ENCODE measurements around the gene ACACA.

The ACACA gene

DNA sequence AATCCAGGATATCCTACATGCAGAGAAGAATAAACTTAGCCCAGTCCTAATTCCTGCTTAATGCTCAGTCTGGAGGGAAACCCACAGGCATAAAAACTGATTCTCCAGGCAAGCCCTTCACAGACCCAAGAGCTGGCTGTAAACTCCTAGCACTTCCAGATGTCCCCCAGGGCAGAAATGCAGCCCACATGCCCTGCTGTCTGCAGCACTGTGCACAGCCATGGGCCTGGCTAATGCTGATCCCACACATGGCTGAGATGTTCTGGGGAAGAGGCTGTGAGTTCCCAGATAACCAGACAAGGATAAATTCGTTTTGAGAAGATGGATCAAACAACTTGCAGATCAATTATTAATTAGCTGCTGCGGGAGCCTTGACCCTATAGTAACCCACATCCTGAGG is 309.5 kb downstream of the ACACA start:
- in situ Hi-C loops (cut with HindIII; ENCODE audit: low pct_unique_long_range_greater_than_20kb, low sequenced_read_pairs), result no loop called here
- TF ChIP-seq JUND (IDR thresholded peaks at IDR 0.05; ENCODE audit: low read depth), result no peak
- DNase-seq (ENCODE audit: low read depth in 1 of 2, low spot score in 1 of 2), result no peak

DNA sequence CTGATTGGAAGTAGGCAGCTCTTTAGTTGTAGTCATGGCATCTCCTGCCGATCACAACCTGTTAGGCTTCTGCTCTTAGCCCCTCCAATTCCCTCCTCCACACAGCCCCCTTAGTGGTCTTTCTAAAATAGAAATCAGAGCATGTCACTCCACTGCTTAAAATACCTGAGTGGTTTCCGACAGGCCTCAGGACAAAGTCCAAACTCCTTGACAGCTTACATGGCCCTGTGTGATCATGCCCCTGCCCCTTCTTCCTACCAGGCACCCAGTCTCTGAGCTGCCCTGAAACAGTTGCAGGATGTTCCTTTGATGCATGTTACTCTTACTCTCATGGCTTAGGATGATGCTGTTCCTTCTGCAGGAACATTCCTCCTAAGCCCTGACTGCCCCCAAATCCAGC is 310.6 kb downstream of the ACACA start:
- no peak for DNase-seq (ENCODE audit: low read depth in 1 of 2, low spot score in 1 of 2)
- no peak for TF ChIP-seq JUND (IDR thresholded peaks at IDR 0.05; ENCODE audit: low read depth)
- in situ Hi-C loops (cut with HindIII; ENCODE audit: low pct_unique_long_range_greater_than_20kb, low sequenced_read_pairs), result no loop called here

DNA sequence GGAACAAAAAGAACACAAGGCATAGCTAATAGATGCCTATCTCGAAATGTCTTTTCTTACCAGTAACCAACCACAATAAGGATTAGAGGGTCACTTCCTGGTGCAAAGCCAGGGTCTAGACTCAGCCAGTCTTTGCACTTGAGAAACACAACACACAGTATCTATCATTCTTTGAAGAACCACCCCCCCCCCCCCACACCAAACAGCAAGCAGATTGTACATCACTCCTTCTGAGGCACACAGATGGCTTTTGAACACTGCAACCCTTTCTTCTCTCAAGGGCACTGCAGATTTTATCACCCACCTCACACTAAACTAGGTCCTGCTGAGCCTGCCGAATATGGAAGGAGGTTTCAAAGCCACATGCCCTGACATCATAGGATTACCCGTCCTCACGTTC is 312.2 kb downstream of the ACACA start:
- in situ Hi-C loops (cut with HindIII; ENCODE audit: low pct_unique_long_range_greater_than_20kb, low sequenced_read_pairs), result no loop called here
- no peak for TF ChIP-seq JUND (IDR thresholded peaks at IDR 0.05; ENCODE audit: low read depth)
- no peak for DNase-seq (ENCODE audit: low read depth in 1 of 2, low spot score in 1 of 2)

DNA sequence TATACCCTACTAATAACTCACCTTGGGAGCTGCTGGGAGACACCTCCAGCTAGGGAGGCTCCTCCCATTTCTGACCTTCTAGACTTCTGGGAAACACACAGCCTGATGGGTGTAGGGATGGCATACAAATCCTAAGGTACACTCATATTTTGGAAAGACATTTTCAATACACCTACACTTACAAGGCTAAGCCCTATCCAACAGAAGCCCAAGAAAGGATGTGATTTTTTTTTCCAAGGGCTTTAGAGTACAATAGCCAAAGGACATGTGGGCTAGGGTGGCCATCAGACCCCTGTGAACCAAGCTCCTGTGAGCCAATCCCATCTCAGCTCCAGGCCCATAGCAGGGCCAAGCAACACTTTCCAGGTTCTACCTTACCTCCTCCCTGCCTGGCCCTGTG is 313.9 kb downstream of the ACACA start:
- no peak for DNase-seq (ENCODE audit: low read depth in 1 of 2, low spot score in 1 of 2)
- no peak for TF ChIP-seq JUND (IDR thresholded peaks at IDR 0.05; ENCODE audit: low read depth)
- in situ Hi-C loops (cut with HindIII; ENCODE audit: low pct_unique_long_range_greater_than_20kb, low sequenced_read_pairs), result no loop called here

DNA sequence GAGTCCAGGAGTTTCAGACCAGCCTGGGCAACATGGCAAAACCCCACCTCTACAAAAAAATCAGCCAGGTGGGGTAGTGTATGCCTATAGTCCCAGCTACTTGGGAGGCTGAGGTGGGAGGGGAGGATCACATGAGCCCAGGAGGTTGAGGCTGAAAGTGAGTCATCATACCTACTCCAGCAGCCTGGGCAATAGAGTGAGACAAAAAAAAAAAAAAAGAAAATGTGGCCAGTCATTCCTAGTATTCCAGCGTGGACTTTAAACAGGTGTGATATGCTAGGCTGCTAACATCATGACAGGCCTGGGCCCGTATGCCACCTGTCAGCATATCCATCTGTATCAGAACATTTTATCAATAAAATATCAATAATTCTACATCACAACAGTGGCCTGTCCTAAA is 314.6 kb downstream of the ACACA start:
- no peak for TF ChIP-seq JUND (IDR thresholded peaks at IDR 0.05; ENCODE audit: low read depth)
- no peak for DNase-seq (ENCODE audit: low read depth in 1 of 2, low spot score in 1 of 2)
- in situ Hi-C loops (cut with HindIII; ENCODE audit: low pct_unique_long_range_greater_than_20kb, low sequenced_read_pairs), result no loop called here

DNA sequence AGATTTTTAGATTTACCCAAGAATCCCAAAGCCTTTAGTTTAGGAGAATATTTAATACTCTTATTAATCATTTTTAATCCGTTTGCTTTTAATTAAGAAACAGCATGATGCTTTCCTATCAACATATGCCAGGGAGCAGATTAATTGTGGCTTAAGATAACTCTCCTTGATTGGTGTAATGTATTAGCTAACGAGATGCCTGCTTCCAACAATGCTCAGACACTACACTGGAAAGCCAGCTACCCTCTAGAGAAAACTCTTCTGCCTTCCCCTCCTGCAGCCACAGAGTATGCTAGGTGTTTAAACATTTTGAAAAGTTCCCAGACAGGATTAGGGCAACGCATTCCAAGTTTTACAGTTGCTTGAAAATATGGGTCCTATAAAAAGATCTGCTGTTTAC is 315.7 kb downstream of the ACACA start:
- no peak for TF ChIP-seq JUND (IDR thresholded peaks at IDR 0.05; ENCODE audit: low read depth)
- in situ Hi-C loops (cut with HindIII; ENCODE audit: low pct_unique_long_range_greater_than_20kb, low sequenced_read_pairs), result no loop called here

DNA sequence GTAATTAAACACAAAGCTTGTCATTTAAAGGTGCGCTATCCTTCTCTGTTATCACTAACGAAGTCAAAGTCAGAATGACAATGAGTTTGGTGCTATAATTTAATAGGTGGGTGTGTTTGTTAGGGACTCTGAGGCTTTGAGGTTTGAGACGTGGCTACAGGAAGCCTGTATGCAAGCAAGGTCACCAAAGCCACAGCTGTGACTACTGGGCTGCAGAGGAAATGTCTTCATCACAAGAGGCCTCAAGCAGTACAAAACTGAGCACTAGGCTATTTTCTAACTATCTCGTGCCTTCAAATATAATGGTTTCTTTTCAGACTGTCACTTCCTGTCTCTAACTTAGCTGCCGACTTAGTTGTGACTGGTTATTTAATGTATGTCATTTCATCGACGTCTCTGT is 316.7 kb downstream of the ACACA start:
- TF ChIP-seq JUND (IDR thresholded peaks at IDR 0.05; ENCODE audit: low read depth), result no peak
- in situ Hi-C loops (cut with HindIII; ENCODE audit: low pct_unique_long_range_greater_than_20kb, low sequenced_read_pairs), result no loop called here
- no peak for DNase-seq (ENCODE audit: low read depth in 1 of 2, low spot score in 1 of 2)

More for the DNA sequence above, 315.7 kb downstream of the ACACA start:
- DNase-seq (ENCODE audit: low read depth in 1 of 2, low spot score in 1 of 2), result no peak

DNA sequence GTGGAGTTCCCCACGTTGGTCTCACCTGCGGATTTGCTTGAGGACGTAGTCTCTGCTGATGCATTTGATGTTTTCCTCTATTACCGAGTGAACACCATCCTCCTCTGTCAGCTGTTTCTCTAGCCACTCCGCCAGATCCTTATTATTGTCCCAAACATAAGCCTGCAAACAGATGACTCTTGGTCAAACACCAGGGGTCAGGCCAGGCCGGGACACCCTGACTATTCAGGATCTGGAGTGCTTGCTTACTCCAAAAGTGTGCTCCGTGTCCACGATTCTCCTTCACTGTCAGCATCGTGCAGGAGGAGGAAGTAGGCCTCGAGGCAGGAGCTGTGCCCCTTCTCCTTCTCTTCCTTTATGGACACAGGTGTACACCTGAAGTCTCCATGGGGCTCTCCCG is 317.7 kb downstream of the ACACA start:
- in situ Hi-C loops (cut with HindIII; ENCODE audit: low pct_unique_long_range_greater_than_20kb, low sequenced_read_pairs), result no loop called here
- DNase-seq (ENCODE audit: low read depth in 1 of 2, low spot score in 1 of 2), result peak in 1 of 2 experiments; percentile 23

DNA sequence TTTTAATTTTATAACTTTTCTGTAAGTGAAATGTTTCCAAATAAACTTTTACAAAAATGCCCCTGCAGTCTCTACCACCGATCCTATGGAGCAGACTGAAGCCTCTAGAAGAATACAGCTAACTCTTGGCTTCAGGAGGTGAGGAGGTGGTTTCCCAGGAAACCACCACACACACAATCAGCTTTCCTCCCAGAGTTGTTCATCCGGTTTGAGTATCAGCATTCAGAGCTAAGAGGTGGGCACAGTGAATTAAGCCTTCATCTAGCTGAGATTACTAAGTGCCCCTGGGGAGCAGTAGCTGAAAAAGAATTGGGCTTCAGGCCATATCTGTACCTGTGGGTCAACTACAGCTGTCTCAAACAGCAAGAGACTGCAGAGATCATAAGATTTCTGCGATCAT is 318.2 kb downstream of the ACACA start:
- no peak for DNase-seq (ENCODE audit: low read depth in 1 of 2, low spot score in 1 of 2)
- no peak for TF ChIP-seq JUND (IDR thresholded peaks at IDR 0.05; ENCODE audit: low read depth)
- in situ Hi-C loops (cut with HindIII; ENCODE audit: low pct_unique_long_range_greater_than_20kb, low sequenced_read_pairs), result no loop called here

More for the DNA sequence above, 317.7 kb downstream of the ACACA start:
- no peak for TF ChIP-seq JUND (IDR thresholded peaks at IDR 0.05; ENCODE audit: low read depth)

DNA sequence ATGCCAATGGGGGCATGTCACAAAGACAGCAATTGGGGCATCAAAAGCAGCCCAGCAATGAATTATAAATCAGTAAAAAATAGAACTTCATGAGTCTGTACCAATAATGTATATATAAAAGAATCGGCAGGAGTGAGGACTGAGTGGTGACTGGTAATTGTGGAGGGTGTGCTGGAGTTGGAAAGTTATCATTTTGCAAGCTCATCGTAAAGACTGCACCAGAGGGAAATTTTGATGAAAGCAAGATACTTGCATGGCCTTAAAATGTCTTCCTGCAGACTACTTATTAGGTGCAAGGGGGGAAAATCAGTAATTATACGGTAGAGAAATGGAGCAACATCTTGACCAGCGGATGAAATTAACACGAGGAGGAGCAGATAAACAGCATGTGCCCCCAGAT is 319.0 kb downstream of the ACACA start:
- no peak for DNase-seq (ENCODE audit: low read depth in 1 of 2, low spot score in 1 of 2)
- in situ Hi-C loops (cut with HindIII; ENCODE audit: low pct_unique_long_range_greater_than_20kb, low sequenced_read_pairs), result no loop called here
- TF ChIP-seq JUND (IDR thresholded peaks at IDR 0.05; ENCODE audit: low read depth), result no peak

DNA sequence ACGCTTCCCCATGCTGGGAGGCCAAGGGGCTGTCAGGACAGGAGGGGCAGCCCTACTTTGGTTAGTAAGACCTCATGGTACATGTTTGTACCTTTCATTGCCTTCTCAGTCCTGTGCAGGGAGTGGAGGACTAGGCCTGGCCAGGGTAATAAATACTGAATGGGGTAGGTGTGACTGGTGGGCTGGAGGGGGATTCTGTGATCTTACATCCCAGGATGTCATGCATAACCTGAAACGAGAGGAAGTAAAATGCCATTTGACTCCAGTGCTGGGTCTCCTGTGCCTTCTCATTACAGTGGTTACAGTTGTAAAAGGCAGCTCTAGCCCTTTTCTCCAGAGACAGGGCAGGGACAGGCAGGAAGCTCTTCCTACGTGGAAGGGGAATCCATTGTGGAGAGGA is 319.7 kb downstream of the ACACA start:
- no peak for TF ChIP-seq JUND (IDR thresholded peaks at IDR 0.05; ENCODE audit: low read depth)
- in situ Hi-C loops (cut with HindIII; ENCODE audit: low pct_unique_long_range_greater_than_20kb, low sequenced_read_pairs), result no loop called here
- DNase-seq (ENCODE audit: low read depth in 1 of 2, low spot score in 1 of 2), result no peak

DNA sequence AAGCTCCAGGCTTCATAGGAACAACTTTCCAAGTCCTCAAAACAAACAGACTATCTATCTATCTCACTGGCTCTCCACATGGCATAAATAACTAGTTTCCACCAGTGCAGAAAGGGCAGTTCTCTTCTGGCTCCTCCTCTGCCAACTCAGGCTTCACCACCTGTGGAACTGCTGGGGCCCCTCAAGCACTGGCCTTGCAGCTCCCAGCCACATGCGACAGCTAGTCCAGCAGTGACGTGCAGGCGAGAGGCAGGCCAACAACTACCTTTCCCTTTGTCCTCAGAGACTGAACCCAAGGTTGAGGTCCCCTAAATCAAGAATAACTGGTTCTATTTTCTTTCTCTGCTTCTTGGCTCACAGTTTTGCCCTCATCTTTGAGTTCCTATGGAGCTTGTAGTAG is 320.3 kb downstream of the ACACA start:
- in situ Hi-C loops (cut with HindIII; ENCODE audit: low pct_unique_long_range_greater_than_20kb, low sequenced_read_pairs), result no loop called here
- TF ChIP-seq JUND (IDR thresholded peaks at IDR 0.05; ENCODE audit: low read depth), result no peak
- no peak for DNase-seq (ENCODE audit: low read depth in 1 of 2, low spot score in 1 of 2)

DNA sequence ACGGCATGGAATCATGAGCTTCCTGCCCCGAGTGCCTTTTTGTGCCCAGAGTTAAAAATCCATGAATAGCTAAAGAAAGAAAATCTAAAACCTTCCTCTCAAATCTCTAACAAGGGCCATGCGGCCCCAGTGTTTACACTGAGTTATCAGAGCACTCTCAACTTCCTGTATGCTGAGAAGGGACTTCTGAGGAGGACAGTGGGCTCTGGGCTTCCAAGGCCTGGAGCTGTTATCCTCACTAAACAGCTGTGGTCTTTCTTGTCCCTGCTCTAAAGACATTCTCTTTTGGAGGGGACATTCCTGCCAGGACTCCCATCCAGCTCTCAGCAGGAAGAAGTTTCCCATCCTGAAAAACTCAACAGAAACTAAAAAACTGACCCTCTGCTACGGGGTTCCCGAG is 322.3 kb downstream of the ACACA start:
- no peak for TF ChIP-seq JUND (IDR thresholded peaks at IDR 0.05; ENCODE audit: low read depth)
- no peak for DNase-seq (ENCODE audit: low read depth in 1 of 2, low spot score in 1 of 2)
- in situ Hi-C loops (cut with HindIII; ENCODE audit: low pct_unique_long_range_greater_than_20kb, low sequenced_read_pairs), result no loop called here

DNA sequence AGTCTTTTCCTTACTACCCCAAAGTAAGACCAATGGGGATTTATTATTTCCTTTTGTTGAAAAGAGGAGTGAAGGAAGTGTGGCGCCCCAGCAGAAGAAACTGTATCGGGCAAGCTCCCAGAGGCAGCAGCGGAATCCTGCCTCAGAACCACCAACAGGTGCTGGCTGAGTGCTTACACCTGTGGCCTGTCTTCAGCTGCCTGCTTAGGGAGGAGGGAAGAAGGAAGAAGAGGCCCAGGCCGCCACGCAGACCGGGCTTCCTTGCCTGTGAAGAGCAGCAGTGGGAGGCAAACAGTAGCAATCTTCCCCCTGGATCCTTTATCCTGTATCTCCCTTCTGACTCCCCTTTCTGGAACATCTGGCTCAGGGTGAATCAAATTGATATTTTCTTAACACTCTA is 323.2 kb downstream of the ACACA start:
- in situ Hi-C loops (cut with HindIII; ENCODE audit: low pct_unique_long_range_greater_than_20kb, low sequenced_read_pairs), result no loop called here
- no peak for DNase-seq (ENCODE audit: low read depth in 1 of 2, low spot score in 1 of 2)
- no peak for TF ChIP-seq JUND (IDR thresholded peaks at IDR 0.05; ENCODE audit: low read depth)
